ENCODE results near the gene ZBTB16. TPM values are rescaled to one million over a fixed set of nuclear protein-coding genes. Genes with fewer than 3 reads are reported as not detected.

Gene ZBTB16
- total and polyA plus RNA-seq, 4 donors: 8.9 to 140 (median 34.5) TPM

DNA sequence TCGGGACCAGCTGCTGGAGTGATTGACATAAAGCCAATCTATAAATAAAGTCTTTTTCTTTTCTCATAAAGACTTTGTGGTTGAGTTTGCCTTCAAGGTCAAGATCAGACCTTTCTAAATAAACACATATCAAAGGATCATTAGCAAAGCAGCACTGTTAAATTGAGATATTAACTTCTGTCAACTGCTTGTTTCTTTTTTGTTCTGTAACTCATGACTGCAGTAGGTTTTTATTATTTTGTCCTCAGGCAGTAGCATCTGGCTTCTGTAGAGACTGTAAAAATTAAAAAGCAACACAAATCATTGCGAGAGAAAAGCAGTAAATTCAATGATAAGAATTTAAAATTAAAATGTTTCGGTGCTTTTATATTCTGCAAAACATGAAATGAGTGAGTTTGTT lies 159.0 kb downstream of the ZBTB16 start:
- Histone ChIP-seq H3K27me3 (ENCODE audit: control insufficient read depth in 4 of 4, insufficient read depth in 4 of 4, low read length in 3 of 4) (no peaks in the 10 kb centered on the region), H3K4me1 (ENCODE audit: control insufficient read depth in 4 of 4, insufficient read depth in 4 of 4, low read length in 3 of 4) (peaks cover 0 to 8% (median 5%) of the 10 kb centered on the region in 4 donors), H3K9me3 (ENCODE audit: control insufficient read depth in 4 of 4, low read length in 3 of 4) (no peaks in the 10 kb centered on the region), H3K36me3 (ENCODE audit: control insufficient read depth in 4 of 4, insufficient read depth in 3 of 4, low read depth in 1 of 4, low read length in 3 of 4) (peaks cover 0 to 14% (median under 1%) of the 10 kb centered on the region in 4 donors), H3K9ac (ENCODE audit: low read depth in 1 of 2, low read length in 2 of 2) (no peak overlapping the region), H3K4me3 (ENCODE audit: low read depth in 1 of 3, low read length in 3 of 3) (no peak overlapping the region), H3K27ac (ENCODE audit: low read depth in 1 of 2, low read length in 2 of 2) (no peak overlapping the region)
- 93% methylated on average over 3 of the region's 3 CpGs for WGBS
- TF ChIP-seq, protein P1, sequence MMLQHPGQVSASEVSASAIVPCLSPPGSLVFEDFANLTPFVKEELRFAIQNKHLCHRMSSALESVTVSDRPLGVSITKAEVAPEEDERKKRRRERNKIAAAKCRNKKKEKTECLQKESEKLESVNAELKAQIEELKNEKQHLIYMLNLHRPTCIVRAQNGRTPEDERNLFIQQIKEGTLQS (IDR thresholded peaks at IDR 0.05): no peak
- no peak for TF ChIP-seq YY1 (IDR thresholded peaks at IDR 0.05)
- no peak for TF ChIP-seq FOXA2 (IDR thresholded peaks at IDR 0.05)
- no peak for TF ChIP-seq SP1 (IDR thresholded peaks at IDR 0.05)
- TF ChIP-seq, protein P2, sequence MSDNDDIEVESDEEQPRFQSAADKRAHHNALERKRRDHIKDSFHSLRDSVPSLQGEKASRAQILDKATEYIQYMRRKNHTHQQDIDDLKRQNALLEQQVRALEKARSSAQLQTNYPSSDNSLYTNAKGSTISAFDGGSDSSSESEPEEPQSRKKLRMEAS (IDR thresholded peaks at IDR 0.05): no peak
- no peak for TF ChIP-seq RXRA (IDR thresholded peaks at IDR 0.05)
- no peak for DNase-seq (ENCODE audit: low spot score)

DNA sequence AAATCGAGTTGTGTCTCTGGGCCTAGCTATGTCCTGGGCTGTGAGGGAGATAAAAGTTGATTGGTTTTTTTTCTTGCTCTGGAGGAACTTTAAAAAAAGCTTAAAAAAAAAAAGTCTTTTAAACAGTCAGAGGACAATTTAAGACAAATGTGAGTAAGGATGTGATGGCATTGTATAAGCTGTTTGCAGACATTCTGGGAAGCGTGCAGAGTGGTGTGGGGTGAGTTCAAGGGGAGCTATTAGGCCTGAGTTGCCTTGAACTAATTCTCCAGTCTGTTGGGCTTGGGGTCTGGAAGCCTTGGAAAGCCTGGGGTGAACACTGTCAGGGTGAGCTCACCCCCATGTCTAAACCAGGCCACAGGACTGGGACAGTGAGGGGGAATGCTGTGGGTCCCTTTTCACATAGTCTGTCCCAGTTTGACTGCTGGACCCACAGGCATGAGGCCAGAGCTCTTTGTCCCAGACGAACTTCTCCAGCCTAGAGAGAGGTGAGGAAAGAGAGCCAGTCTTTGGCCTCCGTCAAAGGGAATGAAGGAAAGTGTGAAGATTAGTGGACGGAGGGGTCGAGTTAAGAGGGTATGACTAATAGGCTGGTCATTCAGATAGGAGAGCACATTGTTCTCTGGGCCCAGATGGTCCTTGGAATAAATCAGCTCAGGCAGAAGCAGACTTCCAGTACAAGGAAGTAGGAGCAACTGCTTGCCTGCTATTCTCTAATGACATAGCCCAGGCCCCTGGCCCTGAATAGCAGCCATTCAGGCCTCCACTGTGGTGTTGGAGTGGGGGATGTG lies 160.2 kb downstream of the ZBTB16 start:
- H3K27ac ChIP-seq (ENCODE audit: low read depth in 1 of 2, low read length in 2 of 2): no peak overlapping the region
- H3K9me3 ChIP-seq (ENCODE audit: control insufficient read depth in 4 of 4, low read length in 3 of 4): no peaks in the 10 kb centered on the region
- WGBS: 75% methylated on average over 6 of the region's 6 CpGs
- peaks cover 0 to 8% (median 5%) of the 10 kb centered on the region in 4 donors for H3K4me1 ChIP-seq (ENCODE audit: control insufficient read depth in 4 of 4, insufficient read depth in 4 of 4, low read length in 3 of 4)
- no peak overlapping the region for H3K4me3 ChIP-seq (ENCODE audit: low read depth in 1 of 3, low read length in 3 of 3)
- peaks cover 0 to 14% (median 3%) of the 10 kb centered on the region in 4 donors for H3K36me3 ChIP-seq (ENCODE audit: control insufficient read depth in 4 of 4, insufficient read depth in 3 of 4, low read depth in 1 of 4, low read length in 3 of 4)
- DNase-seq (ENCODE audit: low spot score): no peak
- no peak overlapping the region for H3K9ac ChIP-seq (ENCODE audit: low read depth in 1 of 2, low read length in 2 of 2)
- no peaks in the 10 kb centered on the region for H3K27me3 ChIP-seq (ENCODE audit: control insufficient read depth in 4 of 4, insufficient read depth in 4 of 4, low read length in 3 of 4)
- no peak for TF ChIP-seq YY1 (IDR thresholded peaks at IDR 0.05)
- TF ChIP-seq GABPA (IDR thresholded peaks at IDR 0.05 in 1 of 2, conservative IDR thresholded peaks at IDR 0.05 in 1 of 2): no peak
- TF ChIP-seq FOXA2 (IDR thresholded peaks at IDR 0.05): no peak
- no peak for TF ChIP-seq NR2F2 (IDR thresholded peaks at IDR 0.05)
- TF ChIP-seq RXRA (IDR thresholded peaks at IDR 0.05): no peak
- TF ChIP-seq RAD21 (IDR thresholded peaks at IDR 0.05): no peak

DNA sequence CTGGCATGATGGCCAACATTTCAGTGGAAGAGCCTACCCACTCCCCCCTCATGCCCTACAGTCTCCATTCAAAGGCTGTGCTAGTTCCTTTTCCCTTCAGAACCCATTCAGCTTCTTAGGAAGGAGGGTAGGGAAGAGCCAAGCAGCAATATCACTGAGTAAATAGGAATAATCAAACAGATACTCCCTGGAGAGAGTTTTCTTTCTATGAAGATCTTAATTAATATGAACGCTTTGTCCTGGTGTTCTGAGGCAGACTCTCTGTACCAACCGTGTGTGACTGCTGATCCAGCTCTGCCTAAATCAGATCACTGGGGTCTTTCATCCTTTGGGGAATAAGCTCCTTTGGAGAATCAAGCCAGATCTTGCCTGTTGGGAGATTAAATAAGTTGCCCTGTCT lies 161.5 kb downstream of the ZBTB16 start:
- Histone ChIP-seq H3K27me3 (ENCODE audit: control insufficient read depth in 4 of 4, insufficient read depth in 4 of 4, low read length in 3 of 4) (no peaks in the 10 kb centered on the region), H3K27ac (ENCODE audit: low read depth in 1 of 2, low read length in 2 of 2) (no peak overlapping the region), H3K4me1 (ENCODE audit: control insufficient read depth in 4 of 4, insufficient read depth in 4 of 4, low read length in 3 of 4) (peaks cover 0 to 3% (median 3%) of the 10 kb centered on the region in 4 donors), H3K4me3 (ENCODE audit: low read depth in 1 of 3, low read length in 3 of 3) (no peak overlapping the region), H3K36me3 (ENCODE audit: control insufficient read depth in 4 of 4, insufficient read depth in 3 of 4, low read depth in 1 of 4, low read length in 3 of 4) (peaks cover 0 to 18% (median 4%) of the 10 kb centered on the region in 4 donors), H3K9ac (ENCODE audit: low read depth in 1 of 2, low read length in 2 of 2) (no peak overlapping the region), H3K9me3 (ENCODE audit: control insufficient read depth in 4 of 4, low read length in 3 of 4) (no peaks in the 10 kb centered on the region)
- 95% methylated on average over 2 of the region's 2 CpGs for WGBS
- TF ChIP-seq FOXA1 (IDR thresholded peaks at IDR 0.05) (no peak), SP1 (IDR thresholded peaks at IDR 0.05) (no peak), NR2F2 (IDR thresholded peaks at IDR 0.05) (no peak), YY1 (IDR thresholded peaks at IDR 0.05) (no peak), GABPA (IDR thresholded peaks at IDR 0.05 in 1 of 2, conservative IDR thresholded peaks at IDR 0.05 in 1 of 2) (no peak), HNF4A (conservative IDR thresholded peaks at IDR 0.05) (no peak), TAF1 (conservative IDR thresholded peaks at IDR 0.05) (no peak), JUND (IDR thresholded peaks at IDR 0.05) (no peak), EGR1 (IDR thresholded peaks at IDR 0.05; ENCODE audit: low read depth in 2 of 2) (no peak)
- TF ChIP-seq, protein P2 (IDR thresholded peaks at IDR 0.05): no peak
- TF ChIP-seq, protein P3, sequence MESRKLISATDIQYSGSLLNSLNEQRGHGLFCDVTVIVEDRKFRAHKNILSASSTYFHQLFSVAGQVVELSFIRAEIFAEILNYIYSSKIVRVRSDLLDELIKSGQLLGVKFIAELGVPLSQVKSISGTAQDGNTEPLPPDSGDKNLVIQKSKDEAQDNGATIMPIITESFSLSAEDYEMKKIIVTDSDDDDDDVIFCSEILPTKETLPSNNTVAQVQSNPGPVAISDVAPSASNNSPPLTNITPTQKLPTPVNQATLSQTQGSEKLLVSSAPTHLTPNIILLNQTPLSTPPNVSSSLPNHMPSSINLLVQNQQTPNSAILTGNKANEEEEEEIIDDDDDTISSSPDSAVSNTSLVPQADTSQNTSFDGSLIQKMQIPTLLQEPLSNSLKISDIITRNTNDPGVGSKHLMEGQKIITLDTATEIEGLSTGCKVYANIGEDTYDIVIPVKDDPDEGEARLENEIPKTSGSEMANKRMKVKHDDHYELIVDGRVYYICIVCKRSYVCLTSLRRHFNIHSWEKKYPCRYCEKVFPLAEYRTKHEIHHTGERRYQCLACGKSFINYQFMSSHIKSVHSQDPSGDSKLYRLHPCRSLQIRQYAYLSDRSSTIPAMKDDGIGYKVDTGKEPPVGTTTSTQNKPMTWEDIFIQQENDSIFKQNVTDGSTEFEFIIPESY (IDR thresholded peaks at IDR 0.05): no peak
- TF ChIP-seq, protein P4, sequence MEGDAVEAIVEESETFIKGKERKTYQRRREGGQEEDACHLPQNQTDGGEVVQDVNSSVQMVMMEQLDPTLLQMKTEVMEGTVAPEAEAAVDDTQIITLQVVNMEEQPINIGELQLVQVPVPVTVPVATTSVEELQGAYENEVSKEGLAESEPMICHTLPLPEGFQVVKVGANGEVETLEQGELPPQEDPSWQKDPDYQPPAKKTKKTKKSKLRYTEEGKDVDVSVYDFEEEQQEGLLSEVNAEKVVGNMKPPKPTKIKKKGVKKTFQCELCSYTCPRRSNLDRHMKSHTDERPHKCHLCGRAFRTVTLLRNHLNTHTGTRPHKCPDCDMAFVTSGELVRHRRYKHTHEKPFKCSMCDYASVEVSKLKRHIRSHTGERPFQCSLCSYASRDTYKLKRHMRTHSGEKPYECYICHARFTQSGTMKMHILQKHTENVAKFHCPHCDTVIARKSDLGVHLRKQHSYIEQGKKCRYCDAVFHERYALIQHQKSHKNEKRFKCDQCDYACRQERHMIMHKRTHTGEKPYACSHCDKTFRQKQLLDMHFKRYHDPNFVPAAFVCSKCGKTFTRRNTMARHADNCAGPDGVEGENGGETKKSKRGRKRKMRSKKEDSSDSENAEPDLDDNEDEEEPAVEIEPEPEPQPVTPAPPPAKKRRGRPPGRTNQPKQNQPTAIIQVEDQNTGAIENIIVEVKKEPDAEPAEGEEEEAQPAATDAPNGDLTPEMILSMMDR (IDR thresholded peaks at IDR 0.05; ENCODE audit: low read depth, low read length, missing input control): no peak
- no peak for DNase-seq (ENCODE audit: low spot score)

Measured in liver (tissue), 9 donors.